ENCODE measurements around the gene MTHFSD.

DNA sequence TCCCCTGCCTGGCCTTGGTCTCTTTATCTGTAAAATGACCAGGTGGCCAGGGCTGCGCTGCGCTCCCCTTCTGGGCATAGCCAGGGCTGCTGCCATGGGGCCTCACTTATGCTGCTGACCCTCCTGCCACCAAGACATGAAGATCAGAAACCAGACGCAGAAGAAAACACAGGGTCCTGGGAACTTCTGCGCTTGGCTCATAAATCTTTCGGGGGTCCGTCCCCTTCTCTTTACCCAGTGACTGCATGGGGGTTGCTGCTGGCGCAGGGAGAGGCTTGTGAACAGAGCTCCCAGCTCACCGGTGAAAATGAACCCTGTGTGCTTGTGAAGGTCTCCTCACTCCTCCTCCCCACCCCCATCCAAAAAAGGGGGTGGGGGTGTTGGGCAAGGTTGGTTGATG, 17.6 kb upstream of the MTHFSD start:
- TF ChIP-seq, protein P1, sequence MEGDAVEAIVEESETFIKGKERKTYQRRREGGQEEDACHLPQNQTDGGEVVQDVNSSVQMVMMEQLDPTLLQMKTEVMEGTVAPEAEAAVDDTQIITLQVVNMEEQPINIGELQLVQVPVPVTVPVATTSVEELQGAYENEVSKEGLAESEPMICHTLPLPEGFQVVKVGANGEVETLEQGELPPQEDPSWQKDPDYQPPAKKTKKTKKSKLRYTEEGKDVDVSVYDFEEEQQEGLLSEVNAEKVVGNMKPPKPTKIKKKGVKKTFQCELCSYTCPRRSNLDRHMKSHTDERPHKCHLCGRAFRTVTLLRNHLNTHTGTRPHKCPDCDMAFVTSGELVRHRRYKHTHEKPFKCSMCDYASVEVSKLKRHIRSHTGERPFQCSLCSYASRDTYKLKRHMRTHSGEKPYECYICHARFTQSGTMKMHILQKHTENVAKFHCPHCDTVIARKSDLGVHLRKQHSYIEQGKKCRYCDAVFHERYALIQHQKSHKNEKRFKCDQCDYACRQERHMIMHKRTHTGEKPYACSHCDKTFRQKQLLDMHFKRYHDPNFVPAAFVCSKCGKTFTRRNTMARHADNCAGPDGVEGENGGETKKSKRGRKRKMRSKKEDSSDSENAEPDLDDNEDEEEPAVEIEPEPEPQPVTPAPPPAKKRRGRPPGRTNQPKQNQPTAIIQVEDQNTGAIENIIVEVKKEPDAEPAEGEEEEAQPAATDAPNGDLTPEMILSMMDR (conservative IDR thresholded peaks at IDR 0.05; ENCODE audit: low read depth, low read length) = no peak
- TF ChIP-seq EZH2 (IDR thresholded peaks at IDR 0.05; ENCODE audit: low read length, unreplicated experiment) (no peak), EZH2phosphoT487 (IDR thresholded peaks at IDR 0.05; ENCODE audit: borderline replicate concordance, low read length) (no peak)
